HUES6 (cell line): Measurements from ENCODE around the gene DGKZ.

Source experiments
- H3K27ac ChIP-seq: 2 replicates; pipeline ENCODE4 v1.7.0; 2013; ENCODE audit warnings: low read depth, mild to moderate bottlenecking, low read length, inconsistent platforms
- H3K27me3 ChIP-seq: 2 replicates; pipeline ENCODE4 v1.6.1; 2013; ENCODE audit warnings: low read length; ENCODE audit not compliant: control insufficient read depth, insufficient read depth
- H3K36me3 ChIP-seq: 2 replicates; pipeline ENCODE4 v1.6.1; 2013; ENCODE audit warnings: low read length; ENCODE audit not compliant: control insufficient read depth, insufficient read depth
- H3K4me1 ChIP-seq: 2 replicates; pipeline ENCODE4 v1.6.1; 2013; ENCODE audit warnings: low read length; ENCODE audit not compliant: control insufficient read depth, insufficient read depth
- H3K4me3 ChIP-seq: 2 replicates; pipeline ENCODE4 v1.5.1; 2013; ENCODE audit warnings: low read depth, low read length
- H3K9ac ChIP-seq: one replicate; pipeline ENCODE4 v1.6.1; 2013; ENCODE audit warnings: mild to moderate bottlenecking, low read length
- H3K9me3 ChIP-seq: 2 replicates; pipeline ENCODE4 v1.6.1; 2013; ENCODE audit warnings: low read depth, low read length; ENCODE audit not compliant: control insufficient read depth, insufficient read depth

DGKZ gene

DNA sequence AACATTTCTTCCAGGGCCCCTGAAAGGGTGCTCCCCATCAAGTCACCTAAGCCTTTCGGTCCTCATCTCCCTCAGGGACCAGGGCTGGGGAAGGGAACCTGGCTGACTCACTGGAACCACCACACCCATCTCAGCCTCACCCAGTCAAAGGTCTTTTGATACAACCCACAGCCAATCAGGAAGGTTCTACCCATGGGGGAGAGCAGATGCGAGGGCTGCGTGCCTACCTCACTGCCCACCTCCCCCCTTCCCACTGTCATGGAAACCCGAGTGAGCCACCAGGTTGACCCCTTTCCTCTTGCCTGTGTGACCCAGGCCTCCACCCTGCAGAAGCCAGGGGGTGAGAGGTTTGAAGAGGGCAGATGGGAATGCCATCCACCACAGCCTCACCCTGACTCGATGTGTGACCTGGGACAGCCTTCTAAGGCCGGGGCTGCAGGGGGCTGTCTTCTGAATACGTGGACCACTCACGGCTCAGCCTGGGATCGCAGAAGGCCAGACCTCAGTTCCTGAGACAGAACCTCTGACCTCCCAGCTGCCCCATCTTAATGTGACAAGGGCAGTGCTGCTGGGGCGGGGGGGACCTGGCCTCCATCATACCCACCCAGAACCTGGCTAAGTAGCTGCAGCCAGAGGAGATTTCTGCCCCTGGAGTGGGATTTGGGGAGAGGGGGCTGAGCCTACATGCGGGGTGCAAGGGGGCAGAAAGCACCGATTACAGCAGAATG lies 36.9 kb downstream of the DGKZ start:
- no peak overlapping the region for H3K9ac ChIP-seq
- H3K27me3 ChIP-seq, result peaks cover 41% of the 10 kb centered on the region
- H3K27ac ChIP-seq, result no peak overlapping the region
- H3K4me1 ChIP-seq, result peaks cover 32% of the 10 kb centered on the region
- no peak overlapping the region for H3K4me3 ChIP-seq
- H3K36me3 ChIP-seq, result peaks cover 5% of the 10 kb centered on the region; the same call in 1 of the 2 replicates
- H3K9me3 ChIP-seq, result no peaks in the 10 kb centered on the region

DNA sequence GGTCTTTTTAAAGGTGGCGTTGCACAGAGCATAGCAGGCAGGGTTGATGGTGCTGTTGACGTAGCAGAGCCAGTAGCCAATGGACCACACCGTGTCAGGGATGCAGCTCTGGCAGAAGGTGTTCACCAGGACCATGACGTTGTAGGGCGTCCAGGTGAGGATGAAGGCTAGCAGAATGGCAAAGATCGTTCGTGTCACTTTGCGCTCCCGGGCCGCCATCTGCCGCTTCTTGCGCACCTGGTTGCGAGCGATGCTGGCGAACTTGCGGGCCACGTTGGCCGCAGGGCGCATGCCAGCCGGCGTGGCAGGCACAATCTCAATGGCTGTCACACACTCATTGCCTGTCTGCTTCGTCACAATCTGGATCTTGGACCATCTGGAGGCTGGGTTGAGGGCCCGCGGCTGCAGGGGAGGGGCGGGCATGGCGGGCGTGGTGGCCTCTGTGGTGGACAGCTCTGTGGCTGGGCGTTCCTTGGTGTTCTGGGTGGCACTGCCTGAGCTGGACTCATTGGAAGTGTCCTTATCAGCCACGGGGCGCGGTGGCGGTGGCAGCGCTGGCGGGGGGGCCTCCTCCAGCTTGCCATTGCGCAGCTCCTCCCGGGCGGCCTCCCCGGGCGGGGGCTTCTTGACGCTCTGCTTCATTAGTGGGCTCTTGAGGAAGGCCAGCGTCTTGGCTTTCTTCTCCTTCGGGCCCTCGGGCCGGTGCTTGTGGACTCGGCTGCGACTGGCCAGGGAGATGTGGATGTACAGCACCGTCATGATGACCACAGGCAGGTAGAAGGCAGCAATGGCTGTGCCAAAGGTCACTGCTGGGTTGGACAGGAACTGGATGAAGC lies 38.1 kb downstream of the DGKZ start:
- no peak overlapping the region for H3K4me3 ChIP-seq
- no peak overlapping the region for H3K9ac ChIP-seq
- peaks cover 53% of the 10 kb centered on the region for H3K27me3 ChIP-seq
- no peaks in the 10 kb centered on the region for H3K9me3 ChIP-seq
- peaks cover 5% of the 10 kb centered on the region; the same call in 1 of the 2 replicates for H3K36me3 ChIP-seq
- peaks cover 37% of the 10 kb centered on the region for H3K4me1 ChIP-seq
- no peak overlapping the region for H3K27ac ChIP-seq

DNA sequence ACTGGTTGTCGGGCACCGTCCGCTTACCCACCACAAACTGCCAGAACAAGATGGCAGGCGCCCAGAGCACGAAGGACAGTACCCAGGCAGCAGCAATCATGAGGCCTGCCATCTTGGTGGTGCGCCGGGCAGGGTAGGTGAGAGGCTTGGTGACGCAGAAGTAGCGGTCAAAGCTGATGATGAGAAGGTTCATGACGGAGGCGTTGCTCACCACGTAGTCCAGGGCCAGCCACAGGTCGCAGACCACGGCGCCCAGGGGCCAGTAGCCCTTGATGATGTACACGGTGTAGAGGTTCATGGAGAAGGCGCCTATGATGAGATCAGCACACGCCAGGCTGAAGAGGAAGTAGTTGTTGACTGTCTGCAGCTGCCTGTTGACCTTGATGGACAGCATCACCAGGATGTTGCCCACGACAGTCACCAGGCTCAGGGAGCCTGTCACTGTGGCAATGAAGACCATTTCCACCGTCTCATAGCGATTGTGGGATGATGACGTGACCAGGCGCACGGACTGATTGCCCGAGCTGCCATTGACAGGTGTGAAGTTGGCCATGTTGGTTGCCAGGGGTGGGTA lies 38.8 kb downstream of the DGKZ start:
- H3K4me1 ChIP-seq, result peaks cover 41% of the 10 kb centered on the region
- H3K27ac ChIP-seq, result no peak overlapping the region
- peaks cover 5% of the 10 kb centered on the region; the same call in 1 of the 2 replicates for H3K36me3 ChIP-seq
- peaks cover 60% of the 10 kb centered on the region for H3K27me3 ChIP-seq
- no peak overlapping the region for H3K4me3 ChIP-seq
- H3K9ac ChIP-seq, result no peak overlapping the region
- H3K9me3 ChIP-seq, result no peaks in the 10 kb centered on the region

DNA sequence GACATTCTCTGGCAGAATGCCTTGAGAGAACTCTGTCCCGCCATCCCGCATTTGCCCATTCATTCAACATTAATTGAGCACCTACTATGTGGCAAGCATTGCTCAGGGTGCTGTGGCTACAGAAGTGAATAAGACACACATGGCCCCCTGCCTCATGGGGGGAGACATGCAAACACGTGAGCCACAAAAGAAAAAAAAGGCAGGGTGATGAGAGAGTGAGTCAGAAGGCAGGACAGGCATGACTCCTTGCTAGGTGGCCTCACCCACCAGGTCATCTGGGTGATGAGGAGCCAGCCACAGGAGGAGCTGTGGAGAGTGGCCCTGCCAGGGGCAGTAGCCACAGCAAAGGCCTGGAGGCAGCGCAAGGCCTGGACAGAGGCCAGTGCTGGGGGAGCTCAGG lies 39.4 kb downstream of the DGKZ start:
- Histone ChIP-seq H3K9ac (no peak overlapping the region), H3K27ac (no peak overlapping the region), H3K27me3 (peaks cover 65% of the 10 kb centered on the region), H3K4me1 (peaks cover 41% of the 10 kb centered on the region), H3K9me3 (no peaks in the 10 kb centered on the region), H3K36me3 (peaks cover 5% of the 10 kb centered on the region; the same call in 1 of the 2 replicates), H3K4me3 (no peak overlapping the region)

DNA sequence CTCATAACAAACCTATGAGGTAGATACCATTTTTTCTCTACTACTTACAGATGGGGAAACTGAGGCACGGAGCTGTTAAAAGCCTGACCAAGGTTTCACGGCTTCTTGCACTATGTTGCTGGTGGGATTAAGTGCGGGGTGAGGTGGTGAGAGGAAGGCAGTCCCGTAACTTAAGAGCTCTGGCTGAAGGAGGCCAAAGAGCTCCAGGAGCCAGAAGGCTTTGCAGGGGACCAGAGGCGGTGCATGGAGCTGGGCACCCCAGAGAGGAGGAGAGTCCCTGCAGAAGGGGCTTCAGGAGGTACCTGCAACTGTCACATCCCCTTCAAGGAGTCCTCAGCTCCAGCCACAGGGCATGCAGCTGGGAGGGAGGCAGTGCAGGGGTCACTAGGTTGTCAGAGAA lies 40.2 kb downstream of the DGKZ start:
- peaks cover 5% of the 10 kb centered on the region; the same call in 1 of the 2 replicates for H3K36me3 ChIP-seq
- no peak overlapping the region for H3K9ac ChIP-seq
- H3K4me3 ChIP-seq, result no peak overlapping the region
- H3K27me3 ChIP-seq, result peaks cover 72% of the 10 kb centered on the region
- H3K27ac ChIP-seq, result no peak overlapping the region
- peaks cover 41% of the 10 kb centered on the region for H3K4me1 ChIP-seq
- no peaks in the 10 kb centered on the region for H3K9me3 ChIP-seq

DNA sequence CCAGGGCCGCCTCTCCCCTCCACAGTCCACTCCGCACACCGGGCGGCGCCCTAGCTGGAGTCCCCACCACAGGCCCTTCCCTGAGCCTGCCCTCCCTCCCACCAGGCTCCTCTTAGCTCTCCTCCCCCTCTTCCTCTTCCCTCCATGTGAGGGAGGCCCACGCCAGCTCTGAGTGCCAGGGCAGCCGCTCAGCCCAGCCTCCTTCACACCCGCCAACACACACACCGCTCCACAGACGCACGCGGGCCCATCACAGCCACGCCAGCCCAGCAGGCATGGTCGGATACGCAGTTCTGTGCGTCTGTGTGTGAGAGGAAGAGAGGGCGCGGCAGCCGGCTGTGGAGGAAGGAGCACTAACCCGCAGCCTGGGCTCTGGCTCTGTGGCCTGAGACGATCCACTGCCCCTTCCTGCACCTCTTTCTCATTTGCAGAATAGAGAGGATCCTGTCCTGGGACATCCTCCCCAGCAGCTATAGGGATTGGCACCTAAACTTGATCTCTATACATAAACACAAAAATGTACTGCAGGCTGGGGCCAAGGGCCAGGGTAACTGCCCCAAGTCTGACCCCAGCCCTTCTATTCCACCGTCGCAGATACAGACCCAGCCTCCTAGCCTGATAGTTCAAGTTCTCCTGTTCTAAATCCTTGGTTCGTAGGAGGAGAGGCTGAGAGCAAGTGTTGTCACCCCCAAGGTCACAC lies 40.8 kb downstream of the DGKZ start:
- peak overlapping the region; percentile 8; the same call in 1 of the 2 replicates for H3K4me3 ChIP-seq
- H3K9ac ChIP-seq, result no peak overlapping the region
- peaks cover 77% of the 10 kb centered on the region for H3K27me3 ChIP-seq

DNA sequence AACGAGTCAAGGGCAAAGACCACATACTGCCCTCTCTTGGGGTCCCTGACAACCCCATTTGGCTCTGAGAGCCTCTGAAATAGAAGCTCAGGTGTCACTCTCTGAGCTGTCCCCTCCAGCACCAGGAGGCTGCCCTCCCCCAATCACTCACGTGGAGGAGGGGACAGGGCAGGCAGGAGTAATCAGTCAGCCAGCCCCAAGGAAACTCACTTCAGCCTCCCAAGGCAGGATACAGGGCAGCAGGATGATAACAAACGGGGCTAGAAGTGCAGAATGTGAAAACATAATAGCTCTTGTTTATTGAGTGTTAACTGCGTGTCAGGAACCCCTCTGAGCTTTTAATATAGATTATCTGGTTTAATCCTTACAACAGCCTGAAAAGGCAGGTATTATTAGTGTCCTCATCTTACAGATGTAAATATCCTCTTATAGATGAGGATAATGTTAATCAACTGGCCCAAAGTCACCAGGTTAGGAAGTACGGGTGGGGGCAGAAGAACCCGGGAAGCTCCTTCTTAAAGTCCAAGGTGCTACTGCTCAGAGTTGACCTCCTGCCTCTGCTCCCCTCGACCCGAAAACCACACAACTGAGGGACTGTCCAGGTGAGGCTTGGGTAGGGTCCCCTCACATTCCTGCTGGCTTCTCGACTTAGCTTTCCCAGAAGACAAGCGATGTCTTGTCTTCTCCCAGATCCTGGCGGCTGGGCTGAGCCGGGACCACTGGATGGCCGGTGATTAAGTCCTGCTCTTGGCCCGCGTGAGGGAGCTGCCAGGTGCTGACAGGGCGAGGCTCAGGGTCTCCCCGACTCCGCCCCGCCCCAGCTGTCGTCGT lies 41.6 kb downstream of the DGKZ start:
- H3K27me3 ChIP-seq, result peaks cover 84% of the 10 kb centered on the region
- H3K36me3 ChIP-seq, result peaks cover 3% of the 10 kb centered on the region; the same call in 1 of the 2 replicates
- H3K27ac ChIP-seq, result no peak overlapping the region
- H3K4me1 ChIP-seq, result peaks cover 37% of the 10 kb centered on the region
- no peak overlapping the region for H3K9ac ChIP-seq
- peak overlapping the region; percentile 71 for H3K4me3 ChIP-seq
- H3K9me3 ChIP-seq, result no peaks in the 10 kb centered on the region

More for the DNA sequence above, 40.8 kb downstream of the DGKZ start:
- peaks cover 5% of the 10 kb centered on the region; the same call in 1 of the 2 replicates for H3K36me3 ChIP-seq
- H3K4me1 ChIP-seq, result peaks cover 35% of the 10 kb centered on the region
- no peaks in the 10 kb centered on the region for H3K9me3 ChIP-seq
- H3K27ac ChIP-seq, result no peak overlapping the region

DNA sequence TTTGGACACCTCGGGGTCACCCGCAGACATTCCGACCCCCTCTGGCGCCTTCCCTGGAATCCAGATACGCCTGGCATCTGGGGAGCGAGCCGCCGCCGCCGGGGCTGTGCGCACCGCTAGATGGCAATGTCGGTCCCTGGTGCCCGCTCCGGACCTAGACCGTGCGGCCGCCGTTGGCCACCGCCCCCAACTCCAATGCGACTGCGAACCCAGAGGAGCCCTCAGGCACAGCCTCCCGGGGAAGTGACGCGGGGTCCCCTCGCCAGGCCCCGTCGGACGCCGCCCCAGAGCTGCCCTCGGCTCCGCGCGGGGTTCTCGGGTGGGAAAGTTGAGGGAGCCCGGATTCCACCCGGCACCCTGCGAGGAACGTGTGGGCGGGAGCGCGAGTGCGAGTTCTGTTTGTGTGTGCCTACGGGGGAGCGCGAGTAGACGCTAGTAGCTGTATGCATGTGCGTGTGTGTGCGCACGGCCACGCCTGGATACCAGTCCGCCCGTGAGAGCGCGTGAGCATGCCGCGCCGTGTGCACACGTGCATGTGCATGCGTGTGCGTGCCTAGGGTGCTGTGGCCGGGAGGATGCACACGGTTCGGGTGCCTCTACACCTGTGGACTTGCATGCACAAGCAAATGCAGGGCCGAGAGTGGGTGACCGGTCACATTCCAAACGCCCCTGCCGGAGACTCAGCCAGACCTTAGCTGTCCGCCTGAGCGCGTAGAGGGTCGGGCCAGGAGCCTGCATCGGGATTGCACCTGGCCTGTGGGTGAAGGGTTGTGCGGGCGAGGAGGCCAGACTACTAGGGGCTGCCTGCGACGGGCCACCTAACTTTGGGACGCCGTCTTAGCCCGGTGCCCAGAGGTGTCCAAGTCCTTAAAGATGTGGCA lies 42.4 kb downstream of the DGKZ start:
- Histone ChIP-seq H3K4me1 (peaks cover 37% of the 10 kb centered on the region), H3K36me3 (no peaks in the 10 kb centered on the region), H3K9ac (no peak overlapping the region), H3K27ac (no peak overlapping the region), H3K9me3 (no peaks in the 10 kb centered on the region), H3K4me3 (peak overlapping the region; percentile 71), H3K27me3 (peaks cover 84% of the 10 kb centered on the region)

DNA sequence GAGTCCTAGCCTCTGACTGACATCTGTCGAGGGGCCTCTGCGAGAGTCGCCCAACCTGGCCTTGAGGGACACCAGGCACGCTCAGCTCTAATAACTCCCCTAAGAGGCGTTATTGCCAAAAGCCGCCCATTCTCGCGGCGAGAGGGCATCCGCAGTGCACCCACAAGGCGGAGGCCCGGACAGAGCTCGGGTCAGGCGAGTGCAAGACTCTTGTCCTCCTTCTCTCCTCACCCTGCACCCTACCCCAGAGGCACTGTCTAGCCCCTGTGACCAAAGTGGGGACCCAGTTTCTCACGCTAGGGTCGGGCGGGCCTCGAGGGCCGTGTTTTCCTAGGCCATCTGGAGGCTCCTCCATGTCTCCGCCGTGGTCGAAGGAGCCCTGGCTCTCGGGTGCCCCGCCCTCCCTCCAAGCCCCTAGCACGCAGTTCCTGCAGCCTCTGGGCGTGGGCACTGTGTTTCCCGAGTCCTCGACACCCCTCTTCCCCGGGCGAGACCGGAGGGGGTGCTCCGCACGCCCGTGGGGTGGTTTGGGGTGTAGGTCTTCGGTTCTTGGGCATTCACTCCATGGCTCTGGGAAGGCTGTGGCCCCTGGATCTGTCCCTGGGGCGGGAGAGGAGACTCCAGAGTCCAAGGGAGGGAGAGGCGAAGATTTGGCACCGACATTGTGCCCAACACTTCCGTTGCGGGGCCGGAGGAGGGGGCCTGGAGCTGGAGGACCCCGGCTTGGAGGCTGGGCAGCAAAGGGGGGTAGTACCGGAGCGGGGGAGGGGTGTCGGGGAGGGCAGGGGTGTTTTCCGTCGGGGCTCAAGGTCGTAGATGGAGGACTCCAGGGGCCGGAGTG lies 43.3 kb downstream of the DGKZ start:
- Histone ChIP-seq H3K9ac (no peak overlapping the region), H3K4me1 (peaks cover 37% of the 10 kb centered on the region), H3K27ac (no peak overlapping the region), H3K36me3 (no peaks in the 10 kb centered on the region), H3K27me3 (peaks cover 77% of the 10 kb centered on the region), H3K4me3 (peak overlapping the region; percentile 71), H3K9me3 (no peaks in the 10 kb centered on the region)
